ENCODE results near the gene KLHL34. TPM values are rescaled to one million over a fixed set of nuclear protein-coding genes. Genes with fewer than 3 reads are reported as not detected.

Gene KLHL34
- under 0.01 TPM in 1 of 2 replicates, not detected in the other for total RNA-seq

DNA sequence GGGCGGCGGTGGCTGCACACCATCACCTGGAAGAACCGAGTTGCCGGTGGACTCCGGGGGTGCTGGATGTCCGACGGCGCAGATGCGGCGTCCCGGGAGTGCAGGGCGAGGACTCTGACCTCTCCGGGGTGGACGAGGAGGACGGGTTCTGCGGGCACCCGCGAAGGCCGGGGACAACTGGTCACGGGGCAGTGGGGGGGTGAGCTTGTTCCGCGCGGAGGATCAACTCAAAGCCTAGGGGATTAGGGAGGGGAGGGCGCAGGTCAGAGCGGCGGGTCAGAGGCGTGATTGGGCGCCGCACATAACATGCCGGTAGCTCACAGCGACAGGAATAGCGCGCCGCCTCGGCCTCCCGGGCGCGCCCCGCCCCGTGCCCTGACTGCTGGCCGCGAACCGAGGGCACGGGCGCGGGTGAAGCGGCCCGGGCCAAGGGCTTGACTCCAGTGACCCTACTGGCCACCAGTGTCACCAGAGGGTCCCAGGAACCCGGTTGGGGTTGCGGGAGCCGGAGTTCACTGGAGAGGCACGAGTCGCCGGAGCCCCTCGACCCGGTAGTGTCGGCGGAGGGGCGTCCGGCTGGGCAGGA, at the start of gene KLHL34:
Gene KLHL34 (minus strand): TSS at position 179 of the 586 bp plus-strand sequence. CDS start 542 bp downstream, outside the sequence.

Other genes with a start within 250 kb of the KLHL34 start
- not detected in 2 replicates for gene SMPX, start 99.8 kb upstream of the KLHL34 start, total RNA-seq
- gene MBTPS2, start 181.3 kb upstream of the KLHL34 start, total RNA-seq, result 12.8 and 13.1 TPM in 2 replicates
- 2.6 and 2.7 TPM in 2 replicates for gene YY2, start 197.7 kb upstream of the KLHL34 start, total RNA-seq